ENCODE measurements around the gene ABCA4. TPM values are rescaled to one million over a fixed set of nuclear protein-coding genes. Genes with fewer than 3 reads are reported as not detected.

ABCA4 gene
- total and polyA plus RNA-seq, 2 experiments from 2014 or later, result 0.53 to 1.4 TPM

- Histone ChIP-seq H3K36me3 (replicated peaks; ENCODE audit: insufficient read depth, low read depth) (no peaks in the 10 kb centered on the region), H3K27ac (no peak overlapping the region), H3K9me3 (ENCODE audit: low read depth) (no peaks in the 10 kb centered on the region), H4K20me1 (ENCODE audit: insufficient read depth, poor library complexity, severe bottlenecking) (no peaks in the 10 kb centered on the region), H3K27me3 (no peaks in the 10 kb centered on the region), H3K4me1 (ENCODE audit: insufficient read depth) (no peaks in the 10 kb centered on the region), H3K4me3 (no peak overlapping the region), H3K4me2 (no peak overlapping the region), H2AFZ (no peak overlapping the region), H3K79me2 (no peaks in the 10 kb centered on the region), H3K9me2 (replicated peaks; ENCODE audit: insufficient read depth) (no peaks in the 10 kb centered on the region)
- DNase-seq (ENCODE audit: low spot score), result no peak
- no peak for TF ChIP-seq CTCF (IDR thresholded peaks at IDR 0.05; ENCODE audit: poor library complexity)
- no peak for TF ChIP-seq EZH2phosphoT487 (IDR thresholded peaks at IDR 0.05; ENCODE audit: low read depth, severe bottlenecking, unreplicated experiment)
- TF ChIP-seq EZH2 (IDR thresholded peaks at IDR 0.05; ENCODE audit: borderline replicate concordance), result no peak
- WGBS (ENCODE audit: low lambda C conversion rate, missing lambda C conversion rate), result 96% methylated on average over 5 of the region's 5 CpGs
Observed at GRCh38 chr1:94146273-94146672, 25.3 kb upstream of the ABCA4 start.

- no peak for TF ChIP-seq EZH2 (IDR thresholded peaks at IDR 0.05; ENCODE audit: borderline replicate concordance)
- TF ChIP-seq CTCF (IDR thresholded peaks at IDR 0.05; ENCODE audit: poor library complexity), result no peak
- TF ChIP-seq EZH2phosphoT487 (IDR thresholded peaks at IDR 0.05; ENCODE audit: low read depth, severe bottlenecking, unreplicated experiment), result no peak
Observed at GRCh38 chr1:94144836-94145235, 23.9 kb upstream of the ABCA4 start.

GRCh38 chr1:94143809-94144176 lies 22.8 kb upstream of the ABCA4 start:
- Histone ChIP-seq H3K9me2 (replicated peaks; ENCODE audit: insufficient read depth) (no peaks in the 10 kb centered on the region), H3K9me3 (ENCODE audit: low read depth) (no peaks in the 10 kb centered on the region), H3K36me3 (replicated peaks; ENCODE audit: insufficient read depth, low read depth) (no peaks in the 10 kb centered on the region), H3K4me1 (ENCODE audit: insufficient read depth) (no peaks in the 10 kb centered on the region), H3K27me3 (no peaks in the 10 kb centered on the region), H4K20me1 (ENCODE audit: insufficient read depth, poor library complexity, severe bottlenecking) (no peaks in the 10 kb centered on the region), H3K27ac (no peak overlapping the region), H3K4me3 (no peak overlapping the region), H2AFZ (no peak overlapping the region), H3K79me2 (no peaks in the 10 kb centered on the region), H3K4me2 (no peak overlapping the region)
- no peak for DNase-seq (ENCODE audit: low spot score)
- TF ChIP-seq CTCF (IDR thresholded peaks at IDR 0.05; ENCODE audit: poor library complexity), result no peak
- TF ChIP-seq EZH2 (IDR thresholded peaks at IDR 0.05; ENCODE audit: borderline replicate concordance), result no peak
- TF ChIP-seq EZH2phosphoT487 (IDR thresholded peaks at IDR 0.05; ENCODE audit: low read depth, severe bottlenecking, unreplicated experiment), result no peak

More at GRCh38 chr1:94144836-94145235, 23.9 kb upstream of the ABCA4 start:
- H3K9me3 ChIP-seq (ENCODE audit: low read depth), result no peaks in the 10 kb centered on the region
- H3K27ac ChIP-seq, result no peak overlapping the region
- no peaks in the 10 kb centered on the region for H3K9me2 ChIP-seq (replicated peaks; ENCODE audit: insufficient read depth)
- no peak for DNase-seq (ENCODE audit: low spot score)
- H3K27me3 ChIP-seq, result no peaks in the 10 kb centered on the region
- H3K4me2 ChIP-seq, result no peak overlapping the region
- H3K79me2 ChIP-seq, result no peaks in the 10 kb centered on the region
- H3K36me3 ChIP-seq (replicated peaks; ENCODE audit: insufficient read depth, low read depth), result no peaks in the 10 kb centered on the region
- no peaks in the 10 kb centered on the region for H3K4me1 ChIP-seq (ENCODE audit: insufficient read depth)
- no peak overlapping the region for H3K4me3 ChIP-seq
- WGBS (ENCODE audit: low lambda C conversion rate, missing lambda C conversion rate), result 75% methylated on average over 1 of the region's 1 CpG
- H2AFZ ChIP-seq, result no peak overlapping the region
- no peaks in the 10 kb centered on the region for H4K20me1 ChIP-seq (ENCODE audit: insufficient read depth, poor library complexity, severe bottlenecking)
